Measurements from ENCODE around the gene PCNX2.

DNA sequence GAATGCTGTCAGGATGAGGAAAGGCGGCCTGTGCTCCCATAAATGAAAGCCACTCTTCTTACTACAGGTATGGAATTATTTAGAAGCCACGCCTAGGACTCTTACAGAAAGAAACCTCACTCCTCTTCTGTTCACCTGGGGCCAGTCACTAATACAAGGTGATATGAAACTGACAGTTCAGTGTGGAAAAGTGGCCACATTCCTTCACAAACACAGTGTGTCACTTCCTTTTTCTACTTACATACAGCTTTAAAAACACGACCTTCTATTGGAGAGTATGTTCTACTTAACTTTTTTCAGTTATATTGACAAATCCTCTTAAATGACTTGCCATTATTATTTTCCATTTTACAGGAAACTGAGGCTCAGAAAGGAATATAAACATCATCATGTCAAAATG, 163.1 kb downstream of the PCNX2 start:
- TF ChIP-seq, protein P1, sequence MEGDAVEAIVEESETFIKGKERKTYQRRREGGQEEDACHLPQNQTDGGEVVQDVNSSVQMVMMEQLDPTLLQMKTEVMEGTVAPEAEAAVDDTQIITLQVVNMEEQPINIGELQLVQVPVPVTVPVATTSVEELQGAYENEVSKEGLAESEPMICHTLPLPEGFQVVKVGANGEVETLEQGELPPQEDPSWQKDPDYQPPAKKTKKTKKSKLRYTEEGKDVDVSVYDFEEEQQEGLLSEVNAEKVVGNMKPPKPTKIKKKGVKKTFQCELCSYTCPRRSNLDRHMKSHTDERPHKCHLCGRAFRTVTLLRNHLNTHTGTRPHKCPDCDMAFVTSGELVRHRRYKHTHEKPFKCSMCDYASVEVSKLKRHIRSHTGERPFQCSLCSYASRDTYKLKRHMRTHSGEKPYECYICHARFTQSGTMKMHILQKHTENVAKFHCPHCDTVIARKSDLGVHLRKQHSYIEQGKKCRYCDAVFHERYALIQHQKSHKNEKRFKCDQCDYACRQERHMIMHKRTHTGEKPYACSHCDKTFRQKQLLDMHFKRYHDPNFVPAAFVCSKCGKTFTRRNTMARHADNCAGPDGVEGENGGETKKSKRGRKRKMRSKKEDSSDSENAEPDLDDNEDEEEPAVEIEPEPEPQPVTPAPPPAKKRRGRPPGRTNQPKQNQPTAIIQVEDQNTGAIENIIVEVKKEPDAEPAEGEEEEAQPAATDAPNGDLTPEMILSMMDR (IDR thresholded peaks at IDR 0.05; ENCODE audit: extremely low read depth in 1 of 2, insufficient read depth in 1 of 2, low read depth in 1 of 2, low read length in 2 of 2): no peak
- no peak for TF ChIP-seq POLR2AphosphoS5 (IDR thresholded peaks at IDR 0.05; ENCODE audit: insufficient read depth, low read depth, low read length)
- no peak for TF ChIP-seq POLR2A (IDR thresholded peaks at IDR 0.05; ENCODE audit: low read depth, low read length)
- no peak for TF ChIP-seq JUN (IDR thresholded peaks at IDR 0.05; ENCODE audit: borderline replicate concordance, insufficient read depth, insufficient read length, low read depth)
- no peak for TF ChIP-seq EZH2 (IDR thresholded peaks at IDR 0.05; ENCODE audit: borderline replicate concordance, low read depth, low read length, severe bottlenecking)
- TF ChIP-seq MAX (IDR thresholded peaks at IDR 0.05; ENCODE audit: insufficient read depth, insufficient read length): no peak
- no peak for TF ChIP-seq FOS (IDR thresholded peaks at IDR 0.05; ENCODE audit: borderline replicate concordance, insufficient read depth, low read length)
- no peak for TF ChIP-seq MYC (IDR thresholded peaks at IDR 0.05; ENCODE audit: low read depth, low read length)
- no peak for TF ChIP-seq GATA2 (IDR thresholded peaks at IDR 0.05; ENCODE audit: insufficient read depth, insufficient read length, low read depth, low read length)
